ENCODE measurements around the gene P2RY13. TPM values are rescaled to one million over a fixed set of nuclear protein-coding genes. Genes with fewer than 3 reads are reported as not detected.

Gene P2RY13
- total and polyA plus RNA-seq, 2 of the 13 experiments (the other 11 are each of a cell fraction or from before 2014, with no cell fraction given) = not detected

DNA sequence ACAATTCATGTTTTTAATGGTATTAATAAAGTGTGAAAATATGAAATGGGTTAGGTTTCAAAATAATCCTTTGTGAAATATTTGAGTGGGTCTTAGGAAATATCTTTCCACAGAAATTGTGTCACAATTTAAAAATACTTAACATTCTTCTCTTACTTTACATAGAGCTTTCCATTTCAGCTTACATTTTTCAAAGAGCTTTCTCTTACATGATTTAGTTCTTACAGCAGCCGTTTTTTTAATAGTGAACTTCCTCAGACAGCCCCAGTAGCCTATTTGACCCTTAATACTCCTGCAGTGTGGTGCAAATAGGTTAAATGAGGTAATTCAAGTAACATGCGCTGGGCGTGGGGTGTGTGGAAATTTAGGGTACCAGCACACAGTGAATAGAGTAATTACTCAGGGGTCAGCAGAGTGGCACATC lies 33.4 kb upstream of the P2RY13 start:
- intact Hi-C loops (cut with micrococcal nuclease; ENCODE audit: unreplicated experiment) = no loop called here
- Histone ChIP-seq H2AFZ (ENCODE audit: low read length) (no peak overlapping the region), H3K4me1 (ENCODE audit: insufficient read depth, low read length) (no peaks in the 10 kb centered on the region), H3K27ac (ENCODE audit: extremely low read length, insufficient read depth, low read length) (no peak overlapping the region), H3K79me2 (ENCODE audit: insufficient read depth, low read length) (no peaks in the 10 kb centered on the region), H3K4me3 (replicated peaks in 1 of 3; ENCODE audit: insufficient read depth in 1 of 3, low read depth in 2 of 3, low read length in 3 of 3) (no peak overlapping the region), H3K9me3 (ENCODE audit: low read length) (no peaks in the 10 kb centered on the region), H3K4me2 (ENCODE audit: low read depth, low read length) (no peak overlapping the region), H3K9ac (ENCODE audit: insufficient read depth, low read depth, low read length) (no peak overlapping the region), H3K36me3 (replicated peaks in 1 of 2; ENCODE audit: control insufficient read depth in 1 of 2, insufficient read depth in 2 of 2, low read length in 2 of 2) (no peaks in the 10 kb centered on the region), H4K20me1 (ENCODE audit: insufficient read depth, low read length) (no peaks in the 10 kb centered on the region), H3K27me3 (ENCODE audit: control insufficient read depth in 1 of 2, insufficient read depth in 2 of 2, low read length in 2 of 2) (no peaks in the 10 kb centered on the region)
- 26% methylated on average over 3 of the region's 3 CpGs for WGBS (ENCODE audit: low lambda C conversion rate)
- ATAC-seq (no peak), DNase-seq (ENCODE audit: low spot score) (no peak), FAIRE-seq (no peak)
- no TSS peak for BruUV-seq (replicated peaks)
- POLR2A ChIA-PET = no interaction called here
- TF ChIP-seq, protein P1, sequence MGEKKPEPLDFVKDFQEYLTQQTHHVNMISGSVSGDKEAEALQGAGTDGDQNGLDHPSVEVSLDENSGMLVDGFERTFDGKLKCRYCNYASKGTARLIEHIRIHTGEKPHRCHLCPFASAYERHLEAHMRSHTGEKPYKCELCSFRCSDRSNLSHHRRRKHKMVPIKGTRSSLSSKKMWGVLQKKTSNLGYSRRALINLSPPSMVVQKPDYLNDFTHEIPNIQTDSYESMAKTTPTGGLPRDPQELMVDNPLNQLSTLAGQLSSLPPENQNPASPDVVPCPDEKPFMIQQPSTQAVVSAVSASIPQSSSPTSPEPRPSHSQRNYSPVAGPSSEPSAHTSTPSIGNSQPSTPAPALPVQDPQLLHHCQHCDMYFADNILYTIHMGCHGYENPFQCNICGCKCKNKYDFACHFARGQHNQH (CRISPR knock-in tag; IDR thresholded peaks at IDR 0.05) = no peak
- TF ChIP-seq, protein P2, sequence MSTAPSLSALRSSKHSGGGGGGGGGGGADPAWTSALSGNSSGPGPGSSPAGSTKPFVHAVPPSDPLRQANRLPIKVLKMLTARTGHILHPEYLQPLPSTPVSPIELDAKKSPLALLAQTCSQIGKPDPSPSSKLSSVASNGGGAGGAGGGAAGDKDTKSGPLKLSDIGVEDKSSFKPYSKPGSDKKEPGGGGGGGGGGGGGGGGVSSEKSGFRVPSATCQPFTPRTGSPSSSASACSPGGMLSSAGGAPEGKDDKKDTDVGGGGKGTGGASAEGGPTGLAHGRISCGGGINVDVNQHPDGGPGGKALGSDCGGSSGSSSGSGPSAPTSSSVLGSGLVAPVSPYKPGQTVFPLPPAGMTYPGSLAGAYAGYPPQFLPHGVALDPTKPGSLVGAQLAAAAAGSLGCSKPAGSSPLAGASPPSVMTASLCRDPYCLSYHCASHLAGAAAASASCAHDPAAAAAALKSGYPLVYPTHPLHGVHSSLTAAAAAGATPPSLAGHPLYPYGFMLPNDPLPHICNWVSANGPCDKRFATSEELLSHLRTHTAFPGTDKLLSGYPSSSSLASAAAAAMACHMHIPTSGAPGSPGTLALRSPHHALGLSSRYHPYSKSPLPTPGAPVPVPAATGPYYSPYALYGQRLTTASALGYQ (CRISPR knock-in tag; IDR thresholded peaks at IDR 0.05) = no peak
- TF ChIP-seq ZNF432 (CRISPR knock-in tag; IDR thresholded peaks at IDR 0.05; ENCODE audit: borderline replicate concordance) (no peak), ZBTB7A (CRISPR knock-in tag; IDR thresholded peaks at IDR 0.05) (no peak)
- TF ChIP-seq, protein P3, sequence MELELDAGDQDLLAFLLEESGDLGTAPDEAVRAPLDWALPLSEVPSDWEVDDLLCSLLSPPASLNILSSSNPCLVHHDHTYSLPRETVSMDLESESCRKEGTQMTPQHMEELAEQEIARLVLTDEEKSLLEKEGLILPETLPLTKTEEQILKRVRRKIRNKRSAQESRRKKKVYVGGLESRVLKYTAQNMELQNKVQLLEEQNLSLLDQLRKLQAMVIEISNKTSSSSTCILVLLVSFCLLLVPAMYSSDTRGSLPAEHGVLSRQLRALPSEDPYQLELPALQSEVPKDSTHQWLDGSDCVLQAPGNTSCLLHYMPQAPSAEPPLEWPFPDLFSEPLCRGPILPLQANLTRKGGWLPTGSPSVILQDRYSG (CRISPR knock-in tag; IDR thresholded peaks at IDR 0.05) = no peak
- CTCF ChIA-PET (ENCODE audit: low intra/inter-chr PET ratio, low total read pairs) = no interaction called here
- in situ Hi-C loops (cut with HindIII; ENCODE audit: extremely low pct_ligation_motif_present, low pct_unique_long_range_greater_than_20kb) = no loop called here
